Esophagus mucosa (tissue), 1 donor: ENCODE measurements around the gene PTPRJ. TPM values are rescaled to one million over a fixed set of nuclear protein-coding genes. Genes with fewer than 3 reads are reported as not detected.

Experiments
- ATAC-seq: fragments of 200-7000 bp; cut with Tn5 transposase; one replicate; pipeline ENCODE4 v1.9.1; 2020
- total RNA-seq: library from RNA; stranded (reverse); gene quantifications from one replicate; pipeline ENCODE4 v1.2.4, GENCODE V29; 2023
- donor health status: DM: yes; HTN: yes; CAD: no.

The PTPRJ gene
- total RNA-seq, 1 donor from 2014 or later = 2.0 TPM

- ATAC-seq = peak; percentile 56
These were observed 11.0 kb upstream of the PTPRJ start for GRCh38 chr11:47969401-47969800.

- no peak for ATAC-seq
These were observed 8.9 kb upstream of the PTPRJ start for GRCh38 chr11:47971501-47971900.

GRCh38 chr11:47973173-47973572 is 7.2 kb upstream of the PTPRJ start:
- no peak for ATAC-seq

GRCh38 chr11:47976931-47977330 is 3.4 kb upstream of the PTPRJ start:
- ATAC-seq = no peak

- no peak for ATAC-seq
These were observed 2.7 kb upstream of the PTPRJ start for GRCh38 chr11:47977623-47978022.

GRCh38 chr11:47979378-47980087 is 826 bp upstream of the PTPRJ start:
- peak; percentile 8 for ATAC-seq

- peak; percentile 64 for ATAC-seq
These were observed 705 bp downstream of the PTPRJ start for GRCh38 chr11:47980907-47981621.

- ATAC-seq = no peak
These were observed 1.5 kb downstream of the PTPRJ start for GRCh38 chr11:47981667-47982404.

GRCh38 chr11:47982616-47983015 is 2.3 kb downstream of the PTPRJ start:
- ATAC-seq = no peak

- no peak for ATAC-seq
These were observed 3.4 kb downstream of the PTPRJ start for GRCh38 chr11:47983464-47984397.

GRCh38 chr11:47986219-47986618 is 5.9 kb downstream of the PTPRJ start:
- ATAC-seq = peak; percentile 15

- peak; percentile 40 for ATAC-seq
These were observed 6.4 kb downstream of the PTPRJ start for GRCh38 chr11:47986742-47987141.

- ATAC-seq = no peak
These were observed 7.0 kb downstream of the PTPRJ start for GRCh38 chr11:47987310-47987709.

- ATAC-seq = no peak
These were observed 7.4 kb downstream of the PTPRJ start for GRCh38 chr11:47987781-47988180.

GRCh38 chr11:47989779-47990178 is 9.4 kb downstream of the PTPRJ start:
- no peak for ATAC-seq

GRCh38 chr11:47991266-47991830 is 11.0 kb downstream of the PTPRJ start:
- ATAC-seq = peak; percentile 32

- ATAC-seq = no peak
These were observed 11.5 kb downstream of the PTPRJ start for GRCh38 chr11:47991894-47992293.

GRCh38 chr11:47992959-47993820 is 12.8 kb downstream of the PTPRJ start:
- peak; percentile 37 for ATAC-seq

GRCh38 chr11:47994417-47994816 is 14.1 kb downstream of the PTPRJ start:
- no peak for ATAC-seq

GRCh38 chr11:47995360-47995769 is 15.0 kb downstream of the PTPRJ start:
- ATAC-seq = no peak
